ENCODE results near the gene RAP2A. TPM values are rescaled to one million over a fixed set of nuclear protein-coding genes. Genes with fewer than 3 reads are reported as not detected.
A peak's percentile ranks its signal among the peaks of the same experiment; 100 is the strongest.

Gene RAP2A
- total RNA-seq, 1 donor from 2014 or later = 31.3 TPM

- no peak overlapping the region for H3K27ac Mint-ChIP-seq
- H3K36me3 Mint-ChIP-seq = no peaks in the 10 kb centered on the region
- DNase-seq (ENCODE audit: low spot score in 2 of 2, unreplicated experiment in 2 of 2) = no peak
- H3K9me3 Mint-ChIP-seq = peaks cover 4% of the 10 kb centered on the region
- peaks cover 31% of the 10 kb centered on the region for H3K4me1 Mint-ChIP-seq
- H3K27me3 Mint-ChIP-seq (ENCODE audit: low read depth) = no peaks in the 10 kb centered on the region
- TF ChIP-seq, protein P1, sequence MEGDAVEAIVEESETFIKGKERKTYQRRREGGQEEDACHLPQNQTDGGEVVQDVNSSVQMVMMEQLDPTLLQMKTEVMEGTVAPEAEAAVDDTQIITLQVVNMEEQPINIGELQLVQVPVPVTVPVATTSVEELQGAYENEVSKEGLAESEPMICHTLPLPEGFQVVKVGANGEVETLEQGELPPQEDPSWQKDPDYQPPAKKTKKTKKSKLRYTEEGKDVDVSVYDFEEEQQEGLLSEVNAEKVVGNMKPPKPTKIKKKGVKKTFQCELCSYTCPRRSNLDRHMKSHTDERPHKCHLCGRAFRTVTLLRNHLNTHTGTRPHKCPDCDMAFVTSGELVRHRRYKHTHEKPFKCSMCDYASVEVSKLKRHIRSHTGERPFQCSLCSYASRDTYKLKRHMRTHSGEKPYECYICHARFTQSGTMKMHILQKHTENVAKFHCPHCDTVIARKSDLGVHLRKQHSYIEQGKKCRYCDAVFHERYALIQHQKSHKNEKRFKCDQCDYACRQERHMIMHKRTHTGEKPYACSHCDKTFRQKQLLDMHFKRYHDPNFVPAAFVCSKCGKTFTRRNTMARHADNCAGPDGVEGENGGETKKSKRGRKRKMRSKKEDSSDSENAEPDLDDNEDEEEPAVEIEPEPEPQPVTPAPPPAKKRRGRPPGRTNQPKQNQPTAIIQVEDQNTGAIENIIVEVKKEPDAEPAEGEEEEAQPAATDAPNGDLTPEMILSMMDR (IDR thresholded peaks at IDR 0.05; ENCODE audit: unreplicated experiment) = no peak
- no peak overlapping the region for H3K4me3 Mint-ChIP-seq
Observed at GRCh38 chr13:97475011-97475410, 41.0 kb downstream of the RAP2A start.

DNA sequence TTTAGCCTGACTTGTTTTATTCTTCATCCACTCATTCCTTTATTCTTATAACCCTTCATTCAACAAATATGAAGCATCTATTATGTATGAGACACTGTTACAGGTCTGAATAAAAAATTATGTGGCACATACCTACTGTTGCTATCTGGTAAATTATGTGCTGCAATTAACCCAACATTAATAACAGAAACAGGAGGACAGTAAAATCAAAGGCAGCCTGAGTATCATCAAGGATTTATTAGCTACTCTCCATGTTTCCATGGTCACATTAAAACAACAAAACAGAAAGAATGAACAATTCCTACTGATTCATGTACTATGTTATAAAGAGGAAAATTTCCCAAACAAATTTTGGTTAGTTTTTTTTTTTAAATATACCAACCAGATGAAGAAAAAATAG lies 43.9 kb downstream of the RAP2A start:
- Mint-ChIP-seq H3K27ac (peak overlapping the region; percentile 83), H3K4me1 (peaks cover 31% of the 10 kb centered on the region), H3K36me3 (no peaks in the 10 kb centered on the region), H3K27me3 (ENCODE audit: low read depth) (no peaks in the 10 kb centered on the region), H3K4me3 (no peak overlapping the region), H3K9me3 (no peaks in the 10 kb centered on the region)
- TF ChIP-seq, protein P1 (IDR thresholded peaks at IDR 0.05; ENCODE audit: unreplicated experiment) = no peak
- no peak for DNase-seq (ENCODE audit: low spot score in 2 of 2, unreplicated experiment in 2 of 2)

DNA sequence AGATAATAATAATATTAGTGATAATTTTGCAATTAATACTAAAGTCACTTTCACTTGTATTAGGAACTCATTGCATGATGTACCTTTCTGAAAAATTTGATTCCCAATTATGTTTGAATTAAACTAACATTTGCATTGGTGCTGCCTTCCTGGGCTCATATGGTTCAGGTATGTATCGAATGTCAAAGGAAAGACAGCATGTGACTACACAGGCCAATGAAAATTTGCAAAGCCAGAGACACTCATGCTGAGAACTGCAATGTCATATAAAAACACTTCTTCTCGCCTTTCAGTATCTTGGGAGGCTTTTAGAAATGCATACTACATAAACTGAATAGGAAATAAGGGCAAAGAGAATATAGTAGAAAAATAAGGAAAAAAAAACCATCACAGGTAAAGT lies 44.3 kb downstream of the RAP2A start:
- H3K27me3 Mint-ChIP-seq (ENCODE audit: low read depth) = no peaks in the 10 kb centered on the region
- H3K4me1 Mint-ChIP-seq = peaks cover 31% of the 10 kb centered on the region
- peak overlapping the region; percentile 73 for H3K27ac Mint-ChIP-seq
- TF ChIP-seq, protein P1 (IDR thresholded peaks at IDR 0.05; ENCODE audit: unreplicated experiment) = no peak
- H3K9me3 Mint-ChIP-seq = no peaks in the 10 kb centered on the region
- H3K36me3 Mint-ChIP-seq = no peaks in the 10 kb centered on the region
- no peak for DNase-seq (ENCODE audit: low spot score in 2 of 2, unreplicated experiment in 2 of 2)
- H3K4me3 Mint-ChIP-seq = no peak overlapping the region

- DNase-seq (ENCODE audit: low spot score in 2 of 2, unreplicated experiment in 2 of 2) = no peak
- H3K4me1 Mint-ChIP-seq = peaks cover 4% of the 10 kb centered on the region
- H3K4me3 Mint-ChIP-seq = no peak overlapping the region
- H3K27ac Mint-ChIP-seq = no peak overlapping the region
- no peaks in the 10 kb centered on the region for H3K36me3 Mint-ChIP-seq
- H3K9me3 Mint-ChIP-seq = no peaks in the 10 kb centered on the region
- H3K27me3 Mint-ChIP-seq (ENCODE audit: low read depth) = no peaks in the 10 kb centered on the region
- TF ChIP-seq, protein P1 (IDR thresholded peaks at IDR 0.05; ENCODE audit: unreplicated experiment) = no peak
Observed at GRCh38 chr13:97483465-97483864, 49.5 kb downstream of the RAP2A start.

DNA sequence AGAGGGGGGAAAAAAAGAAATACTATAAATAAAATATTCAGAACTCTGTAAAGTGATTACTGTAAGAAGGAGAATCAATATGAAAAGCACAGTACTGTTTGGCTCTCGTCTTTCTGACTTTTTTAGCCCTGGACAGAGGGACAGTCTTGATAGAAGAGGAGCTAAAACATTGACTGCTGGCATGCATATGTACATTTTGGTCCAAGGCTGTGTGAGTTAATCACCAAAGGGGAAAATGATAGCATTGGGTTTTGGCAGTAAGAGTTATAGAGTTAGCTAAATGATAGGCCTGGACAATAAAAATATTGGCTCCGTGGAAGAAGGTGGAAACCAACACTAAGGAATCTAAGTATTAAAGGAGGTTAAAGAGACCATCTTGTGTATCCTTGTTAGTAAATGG lies 50.3 kb downstream of the RAP2A start:
- Mint-ChIP-seq H3K4me1 (peaks cover 4% of the 10 kb centered on the region), H3K27ac (no peak overlapping the region), H3K36me3 (no peaks in the 10 kb centered on the region), H3K4me3 (no peak overlapping the region), H3K27me3 (ENCODE audit: low read depth) (no peaks in the 10 kb centered on the region), H3K9me3 (no peaks in the 10 kb centered on the region)
- TF ChIP-seq, protein P1 (IDR thresholded peaks at IDR 0.05; ENCODE audit: unreplicated experiment) = no peak
- no peak for DNase-seq (ENCODE audit: low spot score in 2 of 2, unreplicated experiment in 2 of 2)

DNA sequence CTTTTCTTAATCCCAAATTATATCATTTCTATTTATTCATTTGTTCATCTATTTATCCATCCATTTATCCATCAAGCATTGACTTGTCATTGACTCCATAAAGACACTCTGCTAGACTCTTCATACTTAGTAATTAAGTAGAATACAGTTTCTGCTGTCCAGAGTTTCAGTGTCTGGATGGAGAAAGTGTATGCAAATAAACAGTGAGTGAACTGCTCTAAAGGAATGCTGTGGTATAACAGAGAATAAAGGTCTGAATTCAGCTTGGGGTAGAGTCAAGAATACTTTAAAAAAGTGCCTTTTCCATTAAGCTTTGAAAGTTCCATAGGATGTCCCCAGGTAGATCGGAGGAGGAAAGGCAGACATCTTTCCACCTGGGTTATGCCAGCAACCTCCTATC lies 51.4 kb downstream of the RAP2A start:
- H3K9me3 Mint-ChIP-seq = peaks cover 4% of the 10 kb centered on the region
- TF ChIP-seq, protein P1 (IDR thresholded peaks at IDR 0.05; ENCODE audit: unreplicated experiment) = no peak
- no peaks in the 10 kb centered on the region for H3K27me3 Mint-ChIP-seq (ENCODE audit: low read depth)
- no peaks in the 10 kb centered on the region for H3K36me3 Mint-ChIP-seq
- no peak for DNase-seq (ENCODE audit: low spot score in 2 of 2, unreplicated experiment in 2 of 2)
- H3K27ac Mint-ChIP-seq = no peak overlapping the region
- H3K4me3 Mint-ChIP-seq = no peak overlapping the region
- H3K4me1 Mint-ChIP-seq = no peaks in the 10 kb centered on the region

Data from mesothelial cell of epicardium (in vitro differentiated cells).